Adrenal gland (tissue), 12 donors: ENCODE measurements around the gene WDR86. TPM values are rescaled to one million over a fixed set of nuclear protein-coding genes. Genes with fewer than 3 reads are reported as not detected.

ENCODE experiments used
- DNase-seq, 7 donors: peaks; one replicate each; pipeline ENCODE4 v3.0.0-alpha.2; 2019 to 2020
- H3K27ac ChIP-seq, 5 donors: fragments of 200-600 bp; sonication (generic) in 4 of 5; 1 replicate in 3 of 5; 2 replicates in 2 of 5; pipeline versions ENCODE4 v1.5.1 to v1.8.0; 2016 to 2020; ENCODE audit warnings: mild to moderate bottlenecking in 1 of 5
- H3K27me3 ChIP-seq: fragments of 200-600 bp; 2 replicates; pipeline ENCODE4 v1.8.0; 2021
- H3K36me3 ChIP-seq, 2 donors: fragments of 200-600 bp; replicated peaks in 1 of 2; 1 replicate in 1 of 2; 2 replicates in 1 of 2; pipeline versions ENCODE4 v1.5.1 to v1.8.0; 2018 to 2022
- H3K4me1 ChIP-seq, 2 donors: fragments of 200-600 bp; replicated peaks in 1 of 2; 1 replicate in 1 of 2; 2 replicates in 1 of 2; pipeline versions ENCODE4 v1.5.1 to v1.8.0; 2018 to 2021
- H3K4me3 ChIP-seq, 4 donors: fragments of 200-600 bp; sonication (generic) in 3 of 4; one replicate each; pipeline ENCODE4 v1.5.1; 2016 to 2018
- H3K9me3 ChIP-seq, 3 donors: fragments of 200-600 bp; sonication (generic) in 1 of 3; replicated peaks in 1 of 3; 1 replicate in 2 of 3; 2 replicates in 1 of 3; pipeline versions ENCODE4 v1.5.1 to v1.8.0; 2016 to 2021
- POLR2A ChIP-seq, 2 donors: fragments of 450-650 bp; IDR thresholded peaks; one replicate each; pipeline ENCODE4 v1.6.1; 2017; ENCODE audit warnings: antibody characterized with exemption in 2 of 2, mild to moderate bottlenecking in 2 of 2, moderate library complexity in 1 of 2
- WGBS, 4 donors: extraction: QIAGEN DNeasy Blood & Tissue Kit in 2 of 4; methylation state at CpG; one replicate each; pipeline versions ENCODE4 v1.1.5 to v1.1.7; 2013 to 2017; 5-methylcytosine and 5-hydroxymethylcytosine counted together
- intact Hi-C, 2 donors: fragments of 100-400 bp; cut with DNase I; formaldehyde crosslinking; loops; one replicate each; pipeline versions ENCODE4 v1.14.1 to v1.15.0; 2022 to 2023
- polyA plus RNA-seq, 3 donors: library from polyadenylated mRNA; stranded (reverse); fragments of 200-250 nt in 2 of 3; fragments of 350-450 nt in 1 of 3; fragmentation: Illumina TruSeq in 1 of 3; extraction: RNeasy Lipid Tissue Mini Kit (QIAGEN cat#74804) in 1 of 3; gene quantifications; one replicate each; pipeline ENCODE4 v1.2.3, GENCODE V29; 2013 to 2014
- total RNA-seq, 9 donors: library from RNA; depleted of rRNA in 4 of 9; stranded (reverse); fragments of >200 nt in 4 of 9; fragments of 120-200 nt in 1 of 9; fragmentation: NEBNext Ultra II Directional in 1 of 9; extraction: Animal tissue kit (Norgen Biotek cat#: 25700) in 1 of 9; gene quantifications; one replicate each; pipeline versions ENCODE4 v1.1.0 to v1.2.4, GENCODE V29; 2013 to 2023
- TF ChIP-seq, protein P1 (sequence below), 6 experiments: fragments of 450-650 bp in 4 of 6; fragments of 200-600 bp in 2 of 6; sonication (generic) in 1 of 6; IDR thresholded peaks; 1 replicate in 5 of 6; 2 replicates in 1 of 6; pipeline versions ENCODE4 v1.5.1 to v1.8.0; 2016 to 2021; ENCODE audit warnings: antibody characterized with exemption in 6 of 6, mild to moderate bottlenecking in 2 of 6, moderate library complexity in 1 of 6
- donor health status: healthy with polysubstance abuse.
- donor health status: Bipolar disorder and iron deficiency.
- donor health status: DM: yes; HTN: yes; CAD: no.
- donor health status: DM: no; HTN: no; CAD: no.
- donor health status: DM: no; HTN: no; CAD: no.
- donor health status: DM: yes; HTN: yes; CAD: no.

WDR86 gene
- total and polyA plus RNA-seq, 12 donors = 1.4 to 16.7 (median 5.5) TPM; not detected in 1

- TF ChIP-seq, protein P1, sequence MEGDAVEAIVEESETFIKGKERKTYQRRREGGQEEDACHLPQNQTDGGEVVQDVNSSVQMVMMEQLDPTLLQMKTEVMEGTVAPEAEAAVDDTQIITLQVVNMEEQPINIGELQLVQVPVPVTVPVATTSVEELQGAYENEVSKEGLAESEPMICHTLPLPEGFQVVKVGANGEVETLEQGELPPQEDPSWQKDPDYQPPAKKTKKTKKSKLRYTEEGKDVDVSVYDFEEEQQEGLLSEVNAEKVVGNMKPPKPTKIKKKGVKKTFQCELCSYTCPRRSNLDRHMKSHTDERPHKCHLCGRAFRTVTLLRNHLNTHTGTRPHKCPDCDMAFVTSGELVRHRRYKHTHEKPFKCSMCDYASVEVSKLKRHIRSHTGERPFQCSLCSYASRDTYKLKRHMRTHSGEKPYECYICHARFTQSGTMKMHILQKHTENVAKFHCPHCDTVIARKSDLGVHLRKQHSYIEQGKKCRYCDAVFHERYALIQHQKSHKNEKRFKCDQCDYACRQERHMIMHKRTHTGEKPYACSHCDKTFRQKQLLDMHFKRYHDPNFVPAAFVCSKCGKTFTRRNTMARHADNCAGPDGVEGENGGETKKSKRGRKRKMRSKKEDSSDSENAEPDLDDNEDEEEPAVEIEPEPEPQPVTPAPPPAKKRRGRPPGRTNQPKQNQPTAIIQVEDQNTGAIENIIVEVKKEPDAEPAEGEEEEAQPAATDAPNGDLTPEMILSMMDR (IDR thresholded peaks at IDR 0.05) = no peak
- no peak for TF ChIP-seq POLR2A (IDR thresholded peaks at IDR 0.05)
- H3K4me1 ChIP-seq = peaks cover 0 to 16% of the 10 kb centered on the region in 2 donors
- no peak overlapping the region for H3K27ac ChIP-seq
- DNase-seq = no peak
- no peaks in the 10 kb centered on the region for H3K36me3 ChIP-seq
- WGBS, 4 donors = 80 to 87% (median 82%) methylated on average over 7 of the region's 7 CpGs
- H3K4me3 ChIP-seq = no peak overlapping the region
- intact Hi-C loops = no loop called here
- no peaks in the 10 kb centered on the region for H3K27me3 ChIP-seq
- no peaks in the 10 kb centered on the region for H3K9me3 ChIP-seq
Observed at GRCh38 chr7:151423226-151423625, 13.4 kb upstream of the WDR86 start.

DNA sequence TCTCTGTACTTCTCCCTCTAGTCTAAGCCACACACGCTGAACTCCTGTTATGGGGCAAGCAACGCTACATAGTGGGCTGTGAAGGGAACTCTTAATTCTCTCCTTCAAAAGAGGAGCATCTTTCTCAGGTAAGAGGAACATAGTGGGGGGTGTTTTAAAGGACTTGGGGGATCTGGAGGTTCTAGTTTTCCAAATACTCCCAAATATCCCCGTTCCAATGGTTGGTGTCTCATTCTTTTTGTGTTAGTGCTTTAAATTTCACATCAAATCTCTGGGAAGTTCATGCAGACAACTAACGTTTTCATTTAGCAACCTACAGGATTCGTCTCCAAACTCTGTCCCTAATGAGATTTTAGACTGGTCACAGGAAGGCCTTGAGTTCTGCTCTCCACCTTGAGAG is 12.4 kb upstream of the WDR86 start:
- no peaks in the 10 kb centered on the region for H3K27me3 ChIP-seq
- H3K36me3 ChIP-seq = no peaks in the 10 kb centered on the region
- no peak overlapping the region for H3K27ac ChIP-seq
- intact Hi-C loops = no loop called here
- DNase-seq = no peak
- peaks cover 0 to 11% of the 10 kb centered on the region in 2 donors for H3K4me1 ChIP-seq
- H3K9me3 ChIP-seq = no peaks in the 10 kb centered on the region
- WGBS, 4 donors = 78 to 88% (median 85%) methylated on average over 5 of the region's 5 CpGs
- H3K4me3 ChIP-seq = no peak overlapping the region
- no peak for TF ChIP-seq POLR2A (IDR thresholded peaks at IDR 0.05)
- TF ChIP-seq, protein P1 (IDR thresholded peaks at IDR 0.05) = no peak

GRCh38 chr7:151420144-151420543 is 10.3 kb upstream of the WDR86 start:
- intact Hi-C loops = no loop called here
- Histone ChIP-seq H3K4me1 (no peaks in the 10 kb centered on the region), H3K27me3 (no peaks in the 10 kb centered on the region), H3K27ac (no peak overlapping the region), H3K36me3 (no peaks in the 10 kb centered on the region), H3K9me3 (no peaks in the 10 kb centered on the region), H3K4me3 (no peak overlapping the region)
- TF ChIP-seq, protein P1 (IDR thresholded peaks at IDR 0.05) = no peak
- WGBS, 4 donors = 73 to 84% (median 79%) methylated on average over 5 of the region's 5 CpGs
- DNase-seq = no peak

DNA sequence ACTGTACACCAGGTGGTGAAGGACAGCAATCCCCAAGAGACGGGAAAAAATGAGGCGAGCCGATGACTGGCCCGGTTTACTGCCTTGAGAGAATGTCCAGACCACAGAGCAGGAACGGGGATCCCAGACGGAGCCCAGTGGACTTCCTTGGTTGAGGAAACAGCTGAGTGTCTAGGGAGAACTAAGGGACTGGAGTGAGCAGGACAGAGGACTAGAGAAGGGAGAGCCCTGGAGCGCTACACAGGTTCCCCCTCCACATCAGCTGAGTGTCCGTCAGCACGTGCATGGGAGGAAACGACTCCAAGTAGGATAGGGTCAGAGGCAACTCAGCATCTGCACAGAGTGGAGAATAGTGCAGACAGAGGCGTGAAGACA is 7.1 kb upstream of the WDR86 start:
- no peaks in the 10 kb centered on the region for H3K27me3 ChIP-seq
- H3K4me1 ChIP-seq = no peaks in the 10 kb centered on the region
- intact Hi-C loops = no loop called here
- H3K4me3 ChIP-seq = no peak overlapping the region
- TF ChIP-seq POLR2A (IDR thresholded peaks at IDR 0.05) = no peak
- TF ChIP-seq, protein P1 (IDR thresholded peaks at IDR 0.05) = no peak
- no peaks in the 10 kb centered on the region for H3K36me3 ChIP-seq
- 51 to 64% (median 56%) methylated on average over 11 of the region's 11 CpGs for WGBS, 4 donors
- no peak for DNase-seq
- no peaks in the 10 kb centered on the region for H3K9me3 ChIP-seq
- peak overlapping the region in 1 of 5 donors; percentile 15 for H3K27ac ChIP-seq
